ENCODE results near the gene ARL2. TPM values are rescaled to one million over a fixed set of nuclear protein-coding genes. Genes with fewer than 3 reads are reported as not detected.
"Not testable (repeated sequence)": the region's sequence is repeated elsewhere in the genome, so short reads cannot be mapped to it uniquely, and the experiment has no call there.

ARL2 gene
- total and polyA plus RNA-seq, 2 donors (not counting 3 experiments of a cell fraction or from before 2014, with no cell fraction given): 109 to 259 TPM

DNA sequence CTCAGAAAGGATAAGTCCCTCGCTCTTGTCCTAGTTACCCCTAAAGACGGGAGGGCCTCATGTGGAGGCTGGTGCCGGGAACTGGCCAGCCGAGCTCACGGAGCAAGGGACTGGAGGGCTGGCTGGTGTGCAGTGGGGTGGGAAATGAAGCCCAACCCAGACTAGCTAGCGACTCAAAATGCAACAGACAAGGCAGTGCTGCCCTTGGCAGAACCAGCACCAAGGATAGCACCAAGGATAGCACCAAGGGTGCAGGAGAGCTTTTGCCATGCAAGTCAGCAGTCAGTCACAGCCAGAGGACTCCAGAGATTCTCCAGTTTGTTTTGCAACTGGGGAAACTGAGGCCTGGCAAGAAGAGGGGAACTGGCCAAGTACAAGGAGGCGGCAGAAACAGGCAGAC, 10.7 kb upstream of the ARL2 start:
- Histone ChIP-seq H4K20me1 (replicated peaks; ENCODE audit: control insufficient read depth, extremely low read depth, insufficient read depth, low read length) (no peaks in the 10 kb centered on the region), H3K9ac (replicated peaks; ENCODE audit: extremely low read depth, insufficient read depth, low read length) (no peak overlapping the region), H3K4me2 (ENCODE audit: insufficient read depth, low read length) (no peak overlapping the region), H3K79me2 (ENCODE audit: control insufficient read depth, insufficient read depth, low read length) (no peaks in the 10 kb centered on the region), H3K36me3 (ENCODE audit: control insufficient read depth in 2 of 2, extremely low read depth in 1 of 2, insufficient read depth in 2 of 2, low read length in 2 of 2) (no peaks in the 10 kb centered on the region), H3K9me3 (replicated peaks; ENCODE audit: control insufficient read depth, insufficient read depth, low read length) (no peaks in the 10 kb centered on the region), H3K9me1 (replicated peaks; ENCODE audit: control insufficient read depth, extremely low read depth, insufficient read depth, low read length) (no peaks in the 10 kb centered on the region), H2AFZ (ENCODE audit: low read depth, low read length) (no peak overlapping the region), H3K4me1 (ENCODE audit: control insufficient read depth, extremely low read depth, insufficient read depth, low read length) (no peaks in the 10 kb centered on the region), H3K27me3 (ENCODE audit: control insufficient read depth in 2 of 2, insufficient read depth in 2 of 2, low read length in 2 of 2) (no peaks in the 10 kb centered on the region), H3K27ac (ENCODE audit: insufficient read depth, low read depth, low read length) (no peak overlapping the region), H3K4me3 (replicated peaks in 1 of 3; ENCODE audit: insufficient read depth in 1 of 3, low read depth in 1 of 3, low read length in 3 of 3) (no peak overlapping the region)
- DNase-seq (ENCODE audit: low read depth, low spot score) (no peak), FAIRE-seq (no peak)
- dilution Hi-C loops (cut with MboI; ENCODE audit: extremely low pct_ligation_motif_present, low sequenced_read_pairs): no loop called here
- intact Hi-C loops (cut with micrococcal nuclease): no loop called here
- ChIA-PET POLR2A (no interaction called here), CTCF (interaction anchor here (1.4 kb wide), 1 partner anchor 10 kb away, joined by 3 read pairs; no protein-coding TSS in a partner anchor)
- TF ChIP-seq CTCF (IDR thresholded peaks at IDR 0.05; ENCODE audit: extremely low read depth in 1 of 2, insufficient read depth in 1 of 2, low read depth in 1 of 2, low read length in 2 of 2) (no peak), MYC (IDR thresholded peaks at IDR 0.05; ENCODE audit: low read depth, low read length) (no peak), GATA2 (IDR thresholded peaks at IDR 0.05; ENCODE audit: insufficient read depth, insufficient read length, low read depth, low read length) (no peak), EZH2 (IDR thresholded peaks at IDR 0.05; ENCODE audit: borderline replicate concordance, low read depth, low read length, severe bottlenecking) (no peak), MAX (IDR thresholded peaks at IDR 0.05; ENCODE audit: insufficient read depth, insufficient read length) (no peak), POLR2A (IDR thresholded peaks at IDR 0.05; ENCODE audit: low read depth, low read length) (no peak), POLR2AphosphoS5 (IDR thresholded peaks at IDR 0.05; ENCODE audit: insufficient read depth, low read depth, low read length) (no peak)
- no TSS peak for BruUV-seq (replicated peaks)

- H3K27ac ChIP-seq (ENCODE audit: insufficient read depth, low read depth, low read length); H3K4me1 ChIP-seq (ENCODE audit: control insufficient read depth, extremely low read depth, insufficient read depth, low read length); H3K9me1 ChIP-seq (replicated peaks; ENCODE audit: control insufficient read depth, extremely low read depth, insufficient read depth, low read length); H4K20me1 ChIP-seq (replicated peaks; ENCODE audit: control insufficient read depth, extremely low read depth, insufficient read depth, low read length); H3K9ac ChIP-seq (replicated peaks; ENCODE audit: extremely low read depth, insufficient read depth, low read length); FAIRE-seq; H3K79me2 ChIP-seq (ENCODE audit: control insufficient read depth, insufficient read depth, low read length); H3K4me3 ChIP-seq (replicated peaks in 1 of 3; ENCODE audit: insufficient read depth in 1 of 3, low read depth in 1 of 3, low read length in 3 of 3); BruUV-seq (replicated peaks); H3K27me3 ChIP-seq (ENCODE audit: control insufficient read depth in 2 of 2, insufficient read depth in 2 of 2, low read length in 2 of 2); dilution Hi-C loops (cut with MboI; ENCODE audit: extremely low pct_ligation_motif_present, low sequenced_read_pairs); H2AFZ ChIP-seq (ENCODE audit: low read depth, low read length); H3K9me3 ChIP-seq (replicated peaks; ENCODE audit: control insufficient read depth, insufficient read depth, low read length); POLR2A ChIA-PET; H3K36me3 ChIP-seq (ENCODE audit: control insufficient read depth in 2 of 2, extremely low read depth in 1 of 2, insufficient read depth in 2 of 2, low read length in 2 of 2); DNase-seq (ENCODE audit: low read depth, low spot score); intact Hi-C loops (cut with micrococcal nuclease); H3K4me2 ChIP-seq (ENCODE audit: insufficient read depth, low read length): not testable (repeated sequence)
- CTCF ChIA-PET: interaction anchor here (1.4 kb wide), 1 partner anchor 9 kb away, joined by 3 read pairs; no protein-coding TSS in a partner anchor
These were observed 10.0 kb upstream of the ARL2 start for GRCh38 chr11:65003968-65004367.
